GM21737 (cell line): ENCODE results near the gene ACAA2.
"Not testable (repeated sequence)": the region's sequence is repeated elsewhere in the genome, so short reads cannot be mapped to it uniquely, and the experiment has no call there.

ENCODE experiments used
- ATAC-seq: cut with Tn5 transposase; IDR thresholded peaks from one replicate; pipeline ENCODE4 v1.9.1; 2021; ENCODE audit warnings: mild to moderate bottlenecking, moderate library complexity; ENCODE audit not compliant: unreplicated experiment

The ACAA2 gene

DNA sequence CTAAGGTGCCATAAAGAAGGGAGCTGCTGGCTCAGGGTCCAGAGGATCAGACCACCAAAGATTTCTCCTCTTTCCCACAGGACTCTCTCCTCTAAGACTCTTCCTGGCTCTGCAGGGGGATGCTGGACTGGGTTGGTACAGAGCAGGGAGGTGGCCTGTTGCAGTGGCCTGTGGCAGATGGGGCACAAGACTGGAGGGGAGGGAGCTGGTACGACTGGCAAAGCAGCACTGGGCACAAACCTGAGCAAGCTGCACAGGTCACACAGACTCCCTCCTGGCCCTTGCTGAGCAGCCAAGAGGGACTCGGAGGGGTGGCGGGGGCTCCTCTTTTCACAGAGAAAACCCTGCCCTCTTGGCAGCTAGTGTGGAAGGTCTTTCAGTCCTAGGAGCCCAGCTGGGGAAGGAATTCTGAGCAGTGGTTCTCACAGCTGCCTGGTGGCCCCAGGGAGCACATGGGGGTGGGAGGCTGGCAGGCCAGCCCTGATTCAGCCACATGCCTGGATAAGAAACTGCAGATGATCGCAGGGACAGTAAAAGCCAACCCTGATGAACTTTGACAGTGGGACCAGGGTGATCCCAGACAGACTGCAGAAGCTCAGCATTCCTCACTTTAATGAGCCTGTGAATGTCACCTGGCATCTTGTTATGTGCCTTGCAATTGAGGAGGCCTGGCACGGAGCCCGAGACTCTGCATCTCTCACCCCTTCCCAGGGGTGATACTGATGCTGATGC lies 32.5 kb upstream of the ACAA2 start:
- ATAC-seq: no peak

GRCh38 chr18:49844903-49845302 lies 31.6 kb upstream of the ACAA2 start:
- ATAC-seq: no peak

DNA sequence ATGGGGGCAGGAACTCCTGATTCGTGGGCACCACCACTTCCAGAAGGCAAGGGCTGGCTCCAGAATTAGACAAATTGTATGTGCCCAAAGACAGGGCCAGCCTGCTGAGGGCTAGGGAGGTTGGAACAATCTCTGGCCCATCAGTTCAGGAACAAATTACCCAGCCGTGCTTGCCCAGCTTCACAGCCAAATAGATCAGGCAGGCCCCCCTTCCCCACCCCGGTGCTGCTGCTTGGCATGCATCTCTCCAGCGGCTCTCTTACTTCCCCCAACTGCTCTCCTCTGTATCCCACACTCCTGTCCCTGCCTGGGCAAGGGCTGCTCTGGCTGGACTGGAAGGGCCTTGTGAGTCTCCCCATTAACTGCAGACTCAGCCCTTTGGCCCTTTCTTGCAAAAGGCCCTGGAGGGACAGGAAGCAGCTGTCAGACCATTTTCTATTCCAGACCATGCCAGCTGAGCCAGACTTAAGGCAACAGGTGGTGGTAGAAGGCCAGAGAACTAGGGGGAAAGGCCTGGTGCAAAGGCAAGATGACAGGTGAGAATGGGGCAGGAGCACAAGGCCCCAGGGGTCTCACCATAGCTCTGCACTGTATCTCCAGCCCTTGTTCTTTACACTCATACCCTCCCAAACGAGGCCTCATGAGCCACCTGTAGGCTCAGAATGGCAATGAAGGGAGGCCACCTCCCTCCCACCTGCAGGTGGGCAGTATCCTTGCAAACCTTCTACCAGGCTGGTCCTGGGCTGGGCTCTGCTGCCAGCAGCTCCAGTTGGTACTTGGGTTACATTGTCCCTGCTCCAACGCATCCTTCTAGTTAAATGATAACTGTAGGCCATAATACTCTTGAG lies 30.7 kb upstream of the ACAA2 start:
- ATAC-seq: no peak

GRCh38 chr18:49843131-49843530 lies 29.8 kb upstream of the ACAA2 start:
- no peak for ATAC-seq

GRCh38 chr18:49842656-49843055 lies 29.3 kb upstream of the ACAA2 start:
- ATAC-seq: no peak

- ATAC-seq: no peak
These were observed 28.2 kb upstream of the ACAA2 start for GRCh38 chr18:49841236-49842217.

GRCh38 chr18:49839012-49839411 lies 25.7 kb upstream of the ACAA2 start:
- no peak for ATAC-seq

DNA sequence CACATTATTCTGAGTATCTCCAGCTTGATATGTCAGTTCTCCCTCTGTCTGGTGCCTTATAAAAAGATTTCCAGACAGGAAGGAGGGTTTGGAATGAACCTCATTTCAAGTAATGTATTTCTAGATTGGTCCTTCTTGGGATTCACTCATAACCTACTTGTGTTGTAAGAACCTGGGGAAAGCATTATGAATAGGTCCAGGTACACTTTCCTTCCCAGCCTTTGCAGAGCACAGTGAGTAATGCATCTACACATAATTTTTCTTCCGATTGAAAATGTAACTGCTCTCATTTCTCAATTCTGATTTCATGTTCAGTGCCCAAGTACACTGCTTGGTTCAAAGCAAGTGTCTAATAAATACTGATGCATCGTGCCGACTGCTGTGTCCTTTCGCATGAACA lies 25.0 kb upstream of the ACAA2 start:
- ATAC-seq: no peak

DNA sequence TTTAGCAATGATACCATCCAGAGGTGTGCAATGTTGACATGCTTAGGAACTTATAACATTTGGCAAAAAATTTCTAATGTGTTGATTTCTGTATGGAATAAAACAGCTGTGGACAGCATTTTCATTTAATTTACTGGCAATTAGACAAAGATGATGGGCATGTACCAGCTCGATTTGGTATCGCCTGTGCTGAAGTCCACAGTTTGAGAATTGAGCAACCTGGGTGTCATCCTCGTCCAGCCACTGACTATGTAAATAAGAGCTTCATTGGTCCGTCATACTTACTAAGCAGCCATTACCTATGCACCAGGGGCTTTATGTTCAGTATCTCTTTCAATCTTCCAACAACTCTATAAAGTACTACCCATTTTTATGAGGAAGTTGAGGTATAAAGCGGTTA lies 24.6 kb upstream of the ACAA2 start:
- ATAC-seq: no peak

DNA sequence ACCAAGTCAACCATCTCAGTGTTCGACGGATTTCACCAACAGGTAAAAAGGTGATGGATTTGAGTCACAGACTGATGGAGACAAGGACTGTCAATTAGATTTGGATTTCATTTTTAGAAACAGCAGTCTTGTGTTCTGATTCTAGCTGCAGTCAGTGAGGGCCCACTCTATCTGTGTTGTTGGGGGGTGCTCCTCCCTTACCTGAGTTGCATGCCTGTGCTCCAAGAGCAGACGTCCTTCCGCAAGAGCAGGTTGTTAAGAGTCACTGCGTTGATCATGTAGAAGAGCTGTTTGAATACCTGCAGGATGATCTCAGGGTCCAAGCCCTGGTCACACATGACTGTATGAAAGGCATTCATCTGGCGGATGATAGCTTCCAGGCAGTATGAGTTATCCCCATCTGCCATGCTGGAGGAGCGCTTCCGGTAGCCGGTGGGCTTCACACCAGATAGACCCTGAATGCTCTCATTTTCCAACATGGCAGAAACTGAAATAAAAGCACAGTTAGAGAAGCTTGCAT lies 24.0 kb upstream of the ACAA2 start:
- ATAC-seq: not testable (repeated sequence)

GRCh38 chr18:49835405-49835804 lies 22.1 kb upstream of the ACAA2 start:
- ATAC-seq: no peak

DNA sequence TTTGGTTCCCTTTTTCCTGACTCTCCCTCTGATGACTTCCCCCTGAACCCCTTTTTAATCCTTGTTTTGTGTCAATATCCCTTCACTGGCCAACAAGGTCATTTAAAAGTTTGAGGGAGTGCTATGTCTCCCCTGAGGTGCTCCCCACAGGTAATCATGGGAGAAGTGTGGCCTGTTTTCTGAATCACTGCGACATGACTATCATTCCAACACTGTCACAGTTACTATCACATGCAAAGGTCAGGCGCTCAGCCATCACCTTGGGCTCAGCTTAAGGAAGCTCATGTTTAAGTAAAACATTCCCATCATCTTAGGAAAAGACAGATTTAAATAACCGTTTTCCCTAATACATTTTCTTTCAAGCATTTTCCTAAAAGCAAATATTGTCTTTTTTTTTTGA lies 20.9 kb upstream of the ACAA2 start:
- ATAC-seq: no peak

DNA sequence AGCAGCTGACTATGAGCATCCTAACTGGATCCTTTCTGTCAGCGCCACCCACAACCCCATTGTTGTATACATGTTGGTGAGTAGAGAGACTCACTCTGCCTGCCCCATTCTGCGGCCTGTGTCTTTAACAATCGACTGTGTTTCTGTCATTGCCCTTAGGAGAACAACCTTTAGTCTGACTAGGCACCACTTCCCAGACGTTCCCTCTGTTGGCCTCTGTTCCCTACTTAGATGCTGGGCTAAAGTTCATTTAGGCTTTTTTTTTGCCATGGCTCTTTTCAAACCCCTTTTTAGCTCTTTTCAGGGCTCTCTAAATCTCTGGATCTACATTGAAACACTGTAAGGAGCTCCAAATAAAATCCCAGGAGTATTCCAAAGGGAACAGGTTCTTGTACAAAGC lies 20.5 kb upstream of the ACAA2 start:
- ATAC-seq: no peak

DNA sequence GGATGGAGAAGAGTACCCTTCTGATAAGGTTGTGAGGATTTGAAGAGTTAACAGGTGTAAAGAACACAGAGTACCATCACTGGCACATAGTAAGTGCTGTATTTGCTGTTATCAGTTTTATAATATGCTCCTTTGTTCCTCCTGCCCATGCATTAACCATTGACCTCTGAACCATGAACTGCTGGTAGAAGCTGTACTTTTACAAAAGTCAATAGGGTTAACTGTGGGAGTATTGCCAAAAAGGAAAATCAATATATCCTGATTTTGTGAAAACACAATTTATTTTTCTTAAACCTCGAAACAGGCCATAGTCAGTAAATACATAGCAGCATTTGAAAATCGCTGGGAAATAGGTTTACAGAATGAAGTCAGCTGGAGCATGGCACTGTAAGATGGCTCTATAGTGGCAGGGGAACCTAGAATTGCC lies 18.9 kb upstream of the ACAA2 start:
- no peak for ATAC-seq

DNA sequence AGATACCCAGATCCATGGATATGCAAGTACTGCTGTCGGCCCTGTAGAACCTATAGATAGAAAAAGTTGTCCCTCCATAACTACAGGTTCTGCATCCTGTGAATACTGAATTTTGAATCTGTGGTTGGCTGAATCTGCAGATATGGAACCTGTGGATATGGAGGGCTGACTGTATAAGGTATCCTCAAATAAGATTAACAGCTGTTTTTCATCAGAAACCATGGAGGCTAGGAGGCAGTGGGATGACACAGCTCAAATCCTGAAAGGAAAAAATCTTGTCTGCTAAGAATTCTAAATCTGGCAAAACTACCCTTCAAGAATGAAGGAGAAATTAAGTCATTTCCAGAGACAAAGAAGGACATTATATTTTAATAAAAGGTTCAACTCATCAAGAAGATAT lies 14.7 kb upstream of the ACAA2 start:
- ATAC-seq: no peak

DNA sequence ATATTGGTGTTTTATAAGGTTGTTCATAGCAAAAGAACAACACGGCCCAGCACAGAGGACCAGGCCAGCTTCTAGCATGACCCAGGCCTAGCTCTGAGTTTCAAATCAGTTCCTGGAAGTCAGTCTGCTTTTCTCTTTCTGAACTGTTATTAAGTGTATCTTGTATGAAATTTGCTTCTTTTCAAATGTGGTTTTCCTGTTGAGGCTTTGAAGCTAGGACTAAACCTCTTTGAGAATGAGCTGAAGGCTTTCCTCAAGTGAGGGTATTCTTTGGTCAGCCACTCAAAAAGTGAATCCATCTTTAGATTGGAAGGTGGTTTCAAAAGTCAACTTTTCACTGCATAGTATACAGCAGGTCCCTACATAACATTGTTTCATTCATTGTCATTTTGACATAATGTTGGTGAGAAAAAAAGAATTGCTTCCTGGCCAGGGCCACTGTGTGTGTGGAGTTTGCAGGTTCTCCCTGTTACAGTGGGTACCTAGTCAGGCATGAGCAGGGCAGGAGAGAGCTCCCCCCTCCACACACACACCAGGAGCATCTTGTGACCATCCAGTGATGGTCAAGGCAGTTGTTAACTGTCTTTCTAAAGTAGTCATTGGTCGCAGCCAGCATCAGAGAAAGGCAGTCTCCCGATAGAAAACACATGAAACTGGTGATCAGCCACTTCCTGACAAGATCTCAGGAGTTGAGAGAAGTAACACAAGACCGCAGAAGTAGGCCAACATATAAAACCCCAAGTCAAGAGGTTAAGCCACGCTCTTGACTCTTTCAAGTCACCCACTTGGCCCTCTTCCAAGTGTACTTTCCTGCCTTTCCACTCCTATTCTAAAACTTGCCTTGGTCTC lies 6.7 kb upstream of the ACAA2 start:
- peak; percentile 53 for ATAC-seq

DNA sequence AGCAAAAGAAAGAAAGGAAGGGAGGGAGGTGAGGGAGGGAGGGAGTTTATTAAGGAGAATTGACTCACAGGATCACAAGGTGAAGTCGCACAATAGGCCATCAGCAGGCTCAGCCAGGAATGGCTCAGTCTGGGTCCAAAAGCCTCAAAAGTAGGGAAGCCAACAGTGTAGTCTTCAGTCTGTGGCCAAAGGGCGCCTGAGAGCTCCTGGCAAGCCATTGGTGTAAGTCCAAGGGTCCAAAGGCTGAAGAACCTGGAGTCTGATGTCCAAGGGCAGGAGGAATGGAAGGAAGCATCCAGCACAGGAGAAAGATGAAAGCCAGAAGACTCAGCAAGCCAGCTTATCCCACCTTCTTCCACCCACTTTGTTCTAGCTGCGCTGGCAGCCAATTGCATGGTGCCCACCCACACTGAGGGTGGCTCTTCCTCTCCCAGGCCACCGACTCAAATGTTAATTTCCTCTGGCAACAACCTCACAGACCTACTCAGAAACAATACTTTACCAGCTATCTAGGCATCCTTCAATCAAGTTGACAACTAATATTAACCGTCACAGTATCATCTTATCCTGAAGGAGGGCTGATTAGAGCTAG lies 5.8 kb upstream of the ACAA2 start:
- no peak for ATAC-seq

GRCh38 chr18:49817947-49818346 lies 4.6 kb upstream of the ACAA2 start:
- no peak for ATAC-seq

GRCh38 chr18:49815927-49816326 lies 2.6 kb upstream of the ACAA2 start:
- no peak for ATAC-seq

DNA sequence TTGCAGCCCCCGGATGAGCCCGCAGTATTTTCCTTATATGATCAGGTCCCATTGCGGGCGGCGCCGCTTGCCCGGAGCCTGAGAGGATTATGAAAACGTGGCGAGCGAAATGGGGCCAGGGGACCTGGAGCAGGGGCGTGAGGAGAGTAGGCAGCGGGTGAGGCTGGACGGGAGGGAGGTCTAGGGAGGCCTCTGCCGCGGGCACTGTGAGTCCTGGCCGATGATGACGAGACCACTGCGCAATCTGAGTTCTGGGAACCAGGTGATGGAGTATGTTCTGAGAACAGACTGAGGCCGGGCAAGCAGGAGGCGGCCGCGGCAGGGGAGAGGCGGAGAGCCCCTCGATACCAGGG lies 790 bp upstream of the ACAA2 start:
- peak; percentile 17 for ATAC-seq
